HG02840 (cell line): Measurements from ENCODE around the gene LTA4H.
A peak's percentile ranks its signal among the peaks of the same experiment; 100 is the strongest.

ENCODE experiments used
- ATAC-seq: cut with Tn5 transposase; IDR thresholded peaks from one replicate; pipeline ENCODE4 v1.9.1; 2021; ENCODE audit warnings: mild to moderate bottlenecking, moderate library complexity, moderate number of reproducible peaks; ENCODE audit not compliant: unreplicated experiment, low FRiP score

Gene LTA4H

GRCh38 chr12:96036765-96037455, 1.5 kb upstream of the LTA4H start:
- ATAC-seq, result no peak

- ATAC-seq, result peak; percentile 7
Measured at GRCh38 chr12:96034621-96035282, 635 bp downstream of the LTA4H start.

- ATAC-seq, result no peak
Measured at GRCh38 chr12:96033549-96034389, 1.6 kb downstream of the LTA4H start.

- ATAC-seq, result no peak
Measured at GRCh38 chr12:96029826-96030225, 5.6 kb downstream of the LTA4H start.

- no peak for ATAC-seq
Measured at GRCh38 chr12:96028538-96028937, 6.8 kb downstream of the LTA4H start.

- ATAC-seq, result no peak
Measured at GRCh38 chr12:96026331-96026730, 9.1 kb downstream of the LTA4H start.

- no peak for ATAC-seq
Measured at GRCh38 chr12:96025518-96025917, 9.9 kb downstream of the LTA4H start.

GRCh38 chr12:96020314-96021003, 14.9 kb downstream of the LTA4H start:
- no peak for ATAC-seq

- ATAC-seq, result no peak
Measured at GRCh38 chr12:96015672-96016071, 19.7 kb downstream of the LTA4H start.

GRCh38 chr12:96014943-96015599, 20.3 kb downstream of the LTA4H start:
- no peak for ATAC-seq

GRCh38 chr12:96007729-96008128, 27.7 kb downstream of the LTA4H start:
- no peak for ATAC-seq

- no peak for ATAC-seq
Measured at GRCh38 chr12:96006727-96007126, 28.7 kb downstream of the LTA4H start.

- ATAC-seq, result no peak
Measured at GRCh38 chr12:96000858-96001257, 34.5 kb downstream of the LTA4H start.

- ATAC-seq, result no peak
Measured at GRCh38 chr12:95999484-95999883, 35.9 kb downstream of the LTA4H start.

GRCh38 chr12:95998611-95999286, 36.6 kb downstream of the LTA4H start:
- ATAC-seq, result peak; percentile 89

- ATAC-seq, result no peak
Measured at GRCh38 chr12:95997911-95998510, 37.4 kb downstream of the LTA4H start.

GRCh38 chr12:95997276-95997675, 38.1 kb downstream of the LTA4H start:
- no peak for ATAC-seq

- no peak for ATAC-seq
Measured at GRCh38 chr12:95996034-95996658, 39.2 kb downstream of the LTA4H start, which contains the start of gene HAL. Gene HAL (minus strand): TSS chr12:95996344. CDS start chr12:95995910, 434 bp downstream.
